ENCODE results near the gene CDHR1.
"Not testable (repeated sequence)": the region's sequence is repeated elsewhere in the genome, so short reads cannot be mapped to it uniquely, and the experiment has no call there.

CDHR1 gene

DNA sequence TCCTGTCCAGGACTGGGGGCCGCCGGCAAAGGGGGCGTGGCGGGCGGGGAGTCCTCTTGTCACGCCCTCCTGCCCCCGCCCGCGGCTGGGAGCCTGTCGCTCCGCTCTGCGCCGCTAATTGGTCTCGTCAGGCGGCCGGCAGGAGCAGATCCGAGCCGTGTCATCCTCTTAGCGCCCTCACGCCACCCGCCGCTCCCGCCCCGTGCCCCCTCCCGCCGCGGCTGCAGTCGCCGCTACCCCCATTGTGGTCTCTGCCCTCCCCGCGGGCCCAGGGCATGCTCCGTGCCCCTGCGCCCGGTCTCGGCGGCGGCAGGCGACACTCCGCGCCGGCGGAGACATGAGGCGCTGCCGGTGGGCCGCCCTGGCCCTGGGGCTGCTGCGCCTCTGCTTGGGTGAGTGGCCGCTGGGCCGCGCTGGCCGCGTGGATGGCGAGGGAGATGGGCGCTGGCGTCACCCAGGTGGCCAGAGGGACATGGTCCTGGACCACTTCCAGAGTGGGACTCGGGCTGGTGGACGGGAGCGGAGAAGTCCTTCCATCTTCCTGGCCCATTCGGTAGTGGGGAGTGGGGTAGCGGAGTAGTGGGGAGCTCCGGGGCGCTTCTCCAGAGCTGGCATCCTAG, at the start of gene CDHR1:
TSS of gene CDHR1 (plus strand) at position 114 of the 620 bp plus-strand sequence. CDS start at position 338, 224 bp downstream.
- DNase-seq, result peak; percentile 4

DNA sequence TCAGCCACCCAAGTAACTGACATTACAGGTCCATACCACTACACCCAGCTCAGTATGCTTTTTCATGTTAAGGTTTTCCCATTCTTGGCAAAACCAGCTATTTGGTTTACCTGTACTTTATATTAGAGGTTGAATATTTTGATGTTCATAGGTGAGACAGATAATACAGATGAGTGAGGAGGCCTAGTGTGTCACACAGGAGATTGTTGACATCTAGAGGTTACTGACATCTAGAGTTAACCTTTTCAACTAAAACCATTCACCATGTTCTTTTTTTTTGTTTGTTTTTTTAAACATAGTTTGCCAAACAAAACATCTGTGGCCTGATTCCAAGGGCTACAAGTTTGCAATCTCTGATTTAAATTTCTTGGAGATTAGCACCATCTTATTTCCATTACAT, 47.0 kb upstream of the CDHR1 start:
- DNase-seq, result no peak

- DNase-seq, result peak; percentile 2
Measured at GRCh38 chr10:84148006-84148597, 46.2 kb upstream of the CDHR1 start.

- no peak for DNase-seq
Measured at GRCh38 chr10:84149854-84150253, 44.5 kb upstream of the CDHR1 start.

DNA sequence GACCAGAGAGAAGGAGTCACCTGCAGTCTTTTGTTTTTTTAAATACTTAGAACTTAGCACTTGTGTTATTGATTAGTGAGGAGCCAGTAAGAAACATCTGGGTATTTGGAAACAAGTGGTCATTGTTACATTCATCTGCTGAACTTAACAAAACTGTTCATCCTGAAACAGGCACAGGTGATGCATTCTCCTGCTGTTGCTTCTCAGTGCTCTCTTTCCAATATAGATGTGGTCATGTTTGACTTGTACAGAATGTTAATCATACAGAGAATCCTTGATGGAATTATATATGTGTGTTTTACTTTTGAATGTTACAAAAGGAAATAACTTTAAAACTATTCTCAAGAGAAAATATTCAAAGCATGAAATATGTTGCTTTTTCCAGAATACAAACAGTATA, 41.6 kb upstream of the CDHR1 start:
- no peak for DNase-seq

GRCh38 chr10:84155521-84155920, 38.8 kb upstream of the CDHR1 start:
- DNase-seq, result no peak

DNA sequence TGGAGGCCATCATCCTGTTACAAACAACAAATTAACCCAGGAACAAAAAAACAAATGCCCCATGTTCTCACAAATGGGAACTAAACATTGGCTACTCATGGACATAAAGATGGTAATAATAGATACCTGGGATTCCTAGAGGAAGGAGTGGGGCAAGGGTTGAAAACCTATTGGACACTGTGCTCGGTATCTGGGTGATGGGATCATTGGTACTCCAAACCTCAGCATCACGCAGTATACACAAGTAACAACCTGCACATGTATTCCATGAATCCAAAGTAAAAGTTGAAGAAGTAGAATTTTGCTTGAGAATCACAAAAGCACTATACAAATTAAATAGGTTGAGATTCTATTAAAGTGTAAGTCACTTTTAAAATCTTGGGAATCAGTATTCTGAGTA, 38.3 kb upstream of the CDHR1 start:
- no peak for DNase-seq

DNA sequence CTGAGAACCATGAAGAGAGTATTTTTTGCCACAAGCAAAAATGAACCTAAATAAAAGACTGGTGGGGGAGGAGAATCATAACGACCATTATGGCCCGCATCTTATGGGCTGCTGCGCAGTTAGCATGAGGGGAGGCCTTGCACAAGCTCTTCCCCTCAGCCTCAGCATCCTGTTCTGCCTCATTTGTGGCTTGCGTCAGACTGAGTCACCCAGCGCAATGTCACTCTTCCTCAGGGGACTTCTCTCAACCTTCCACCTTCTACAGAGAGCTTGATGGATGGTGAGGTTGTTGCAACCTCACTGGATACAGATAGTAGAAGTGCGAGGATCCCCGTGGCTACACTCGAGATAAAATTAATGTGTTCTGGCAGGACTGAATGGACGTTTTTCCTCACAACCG, 37.6 kb upstream of the CDHR1 start:
- DNase-seq, result no peak

GRCh38 chr10:84158061-84158460, 36.3 kb upstream of the CDHR1 start:
- no peak for DNase-seq

DNA sequence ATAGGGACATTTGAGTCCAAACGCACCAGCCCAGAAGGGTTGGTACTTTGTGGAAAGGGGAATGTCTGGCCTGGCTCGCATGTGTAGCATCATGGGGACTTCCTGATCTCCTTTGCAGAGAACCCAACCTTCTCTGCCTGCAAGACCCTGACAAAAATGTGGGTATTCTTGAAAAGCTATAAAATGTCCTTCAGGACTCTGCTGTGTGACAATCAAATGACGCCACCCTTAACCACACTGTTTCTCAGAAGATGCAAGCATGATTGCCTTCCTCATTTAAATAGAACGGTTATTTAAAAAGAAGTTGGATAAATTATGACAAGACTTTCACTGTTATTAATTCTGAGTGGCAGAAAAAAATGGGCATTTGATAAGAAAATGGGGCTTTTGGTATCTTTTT, 35.8 kb upstream of the CDHR1 start:
- DNase-seq, result no peak

GRCh38 chr10:84159076-84159685, 35.2 kb upstream of the CDHR1 start:
- DNase-seq, result no peak

DNA sequence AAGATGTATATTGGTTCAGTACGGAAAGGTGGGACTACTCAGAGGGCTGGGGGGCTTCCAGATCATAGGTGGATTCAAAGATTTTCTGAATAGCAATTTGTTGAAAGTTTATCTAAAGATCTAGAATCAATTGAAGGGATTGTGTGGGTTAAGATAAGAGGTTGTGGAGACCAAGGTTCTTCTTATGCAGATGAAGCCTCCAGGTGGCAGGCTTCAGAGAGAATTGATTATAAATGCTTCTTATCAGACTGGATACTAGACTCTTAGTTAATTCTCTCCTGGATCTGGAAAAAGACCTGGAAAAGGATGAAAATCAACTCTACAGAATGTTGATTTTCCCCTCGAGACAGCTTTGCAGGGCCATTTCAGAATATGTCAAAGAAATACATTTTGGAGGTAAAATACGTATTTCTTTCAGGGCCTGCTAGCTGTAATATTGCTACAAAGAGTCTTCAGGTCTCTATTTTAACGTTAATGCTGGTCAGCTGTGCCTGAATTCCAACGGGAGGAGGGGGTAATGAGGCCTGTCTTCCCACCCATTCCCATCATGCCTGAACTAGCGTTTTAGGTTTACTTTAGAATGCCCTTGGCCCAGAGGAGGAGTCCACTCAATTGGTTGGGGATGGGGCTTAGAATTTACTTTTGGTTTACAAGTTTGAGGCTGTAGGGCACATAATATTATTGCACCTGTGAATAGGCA, 33.5 kb upstream of the CDHR1 start:
- DNase-seq, result no peak

- no peak for DNase-seq
Measured at GRCh38 chr10:84163996-84164395, 30.3 kb upstream of the CDHR1 start.

GRCh38 chr10:84164442-84164841, 29.9 kb upstream of the CDHR1 start:
- no peak for DNase-seq

DNA sequence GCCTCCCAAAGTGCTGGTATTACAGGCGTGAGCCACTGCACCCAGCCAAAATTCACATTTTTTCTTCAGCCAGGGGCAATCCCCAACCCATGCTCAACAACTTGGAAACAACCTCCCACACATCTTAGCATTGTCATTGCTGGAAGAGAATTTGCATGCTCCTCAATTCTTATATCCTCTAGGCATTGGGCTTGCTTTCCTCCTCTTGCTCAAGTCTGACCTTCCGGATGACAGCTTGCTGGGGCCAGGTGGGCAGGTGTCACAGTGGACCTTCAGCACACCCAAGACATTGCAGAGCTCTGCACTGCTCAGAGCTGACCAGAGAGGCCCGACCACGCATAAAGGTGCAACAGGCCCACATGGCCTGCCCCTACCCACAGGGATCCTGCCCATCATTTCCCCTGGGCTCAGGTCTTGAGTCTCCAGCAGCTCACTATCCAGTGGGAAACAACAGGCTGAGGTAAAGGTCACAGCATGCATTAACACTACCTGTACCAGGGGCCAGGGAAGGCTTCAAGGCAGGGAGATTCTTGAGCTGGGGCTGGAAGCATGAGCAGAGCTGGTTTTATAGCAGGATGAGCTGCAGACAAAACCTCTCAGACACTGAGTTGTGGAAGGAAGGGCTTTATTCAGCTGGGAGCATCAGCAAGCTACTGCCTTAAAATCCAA, 27.6 kb upstream of the CDHR1 start:
- DNase-seq, result no peak

DNA sequence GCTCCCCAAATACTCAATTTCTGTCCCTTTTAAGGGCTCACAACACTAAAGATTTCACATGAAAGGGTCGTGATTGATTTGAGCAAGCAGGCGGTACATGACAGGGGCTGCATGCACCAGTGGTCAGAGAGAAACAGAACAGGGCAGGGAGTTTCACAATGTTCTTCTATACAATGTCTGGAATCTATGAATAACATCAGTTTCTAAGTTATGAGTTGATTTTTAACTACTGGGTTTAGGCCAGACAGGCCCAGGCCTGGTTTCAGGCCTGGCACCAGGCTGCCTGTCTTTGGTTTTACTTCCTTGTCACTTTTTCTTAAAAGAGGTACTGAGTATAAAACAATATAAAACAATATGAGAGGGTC, 27.1 kb upstream of the CDHR1 start:
- DNase-seq, result not testable (repeated sequence)

DNA sequence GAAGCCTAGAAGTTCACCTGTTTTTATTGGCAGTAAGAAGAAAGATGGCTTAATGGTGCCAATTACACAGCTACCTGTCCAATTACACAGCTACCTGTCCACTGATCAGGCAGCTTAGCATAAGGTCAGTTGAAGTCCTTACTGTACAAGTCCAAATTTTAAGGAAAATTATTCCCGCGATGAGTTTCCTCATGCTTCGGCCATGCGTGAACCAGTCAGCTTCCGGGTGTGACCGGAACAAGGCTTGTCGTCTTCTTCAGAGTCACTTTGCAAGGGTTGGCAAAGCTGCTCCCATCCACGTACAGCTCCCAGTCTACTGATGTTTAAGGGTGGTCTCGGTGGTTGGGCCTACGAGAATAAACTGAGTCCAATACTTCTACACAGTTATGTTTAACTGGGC, 26.0 kb upstream of the CDHR1 start:
- not testable (repeated sequence) for DNase-seq

DNA sequence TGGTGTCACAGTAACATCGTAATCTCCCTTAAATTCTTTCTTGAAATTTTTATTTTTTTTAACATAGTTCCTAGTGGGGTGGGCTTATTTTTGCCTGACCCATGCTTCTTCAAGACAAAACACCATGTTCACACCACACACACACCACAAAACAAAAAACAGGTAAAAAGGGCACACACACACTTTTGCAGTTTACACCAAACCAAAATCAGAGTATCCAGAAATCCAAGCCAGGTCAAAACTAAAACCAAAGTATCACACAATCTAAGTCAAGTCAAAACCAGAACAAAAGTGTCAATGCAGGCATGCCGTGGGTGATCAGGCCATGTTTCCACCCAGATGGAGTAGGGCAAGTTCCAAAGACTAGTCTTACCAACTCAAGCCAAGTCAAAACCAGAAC, 23.1 kb upstream of the CDHR1 start:
- not testable (repeated sequence) for DNase-seq

- not testable (repeated sequence) for DNase-seq
Measured at GRCh38 chr10:84171700-84172466, 22.5 kb upstream of the CDHR1 start.

DNA sequence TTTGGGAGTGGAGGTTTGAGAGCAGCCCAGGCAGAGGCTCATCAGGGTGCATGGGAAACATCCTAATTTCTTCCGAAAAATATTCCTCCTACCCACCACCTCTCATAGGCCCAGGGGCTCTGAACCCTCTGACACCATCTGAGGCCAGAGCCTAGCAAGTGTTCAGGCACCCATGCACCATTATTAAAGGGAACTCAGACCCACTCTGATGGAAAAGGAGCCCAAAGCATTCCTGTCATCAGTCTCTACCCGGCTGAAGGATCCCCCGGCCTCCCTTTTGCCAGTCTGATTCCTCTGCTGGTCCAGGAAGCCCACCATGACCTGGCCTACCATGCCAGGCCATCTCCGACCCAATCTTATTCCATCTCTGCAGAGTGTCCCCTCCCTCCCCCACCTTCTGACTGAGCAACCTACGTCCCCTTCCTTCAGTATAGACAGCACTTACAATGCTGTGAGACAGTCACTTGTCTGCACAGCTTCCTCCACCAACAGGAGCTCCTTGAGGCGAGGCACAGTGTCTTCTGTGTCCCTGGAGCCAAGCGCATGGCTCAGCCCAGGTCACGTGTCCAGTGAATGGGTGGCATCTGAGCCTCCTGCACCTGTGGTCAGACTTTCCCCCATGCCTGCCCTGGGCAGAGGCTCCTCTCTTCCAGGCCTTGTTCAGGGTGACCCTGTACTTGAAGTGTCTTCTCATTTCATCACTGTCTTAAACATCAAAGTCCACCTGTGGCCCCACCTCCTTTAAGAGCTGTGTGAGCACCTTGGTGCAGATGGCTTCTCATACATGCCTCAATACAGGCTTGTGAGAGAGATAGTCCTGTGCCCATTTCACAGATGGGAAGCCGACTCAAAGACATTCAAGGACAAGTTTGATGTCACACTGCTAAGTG, 21.6 kb upstream of the CDHR1 start:
- DNase-seq, result no peak

DNA sequence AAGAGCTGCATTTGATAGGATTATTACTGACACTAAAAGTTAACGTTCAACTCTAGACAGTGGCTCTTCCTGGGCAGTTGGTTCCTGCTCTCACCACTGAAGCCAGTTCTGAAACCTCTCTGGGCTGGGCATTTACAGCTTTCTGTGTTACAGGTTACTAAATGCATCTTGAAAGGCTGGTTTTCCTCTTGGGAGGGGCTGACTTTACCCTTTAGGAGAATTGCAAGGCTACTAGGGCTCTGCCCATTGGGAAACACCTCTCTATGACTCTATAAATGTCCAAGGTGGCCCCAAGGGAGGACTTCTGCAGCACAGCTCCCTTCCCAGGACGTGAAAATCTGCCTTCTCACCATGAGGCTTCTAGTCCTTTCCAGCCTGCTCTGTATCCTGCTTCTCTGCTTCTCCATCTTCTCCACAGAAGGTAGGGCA, 20.8 kb upstream of the CDHR1 start, which contains the start of gene GPR15LG:
TSS of gene GPR15LG (plus strand) at position 301 of the 429 bp plus-strand sequence. CDS start at position 352, 51 bp downstream.
- DNase-seq, result no peak
